ENCODE data around the gene IFT81.

DNA sequence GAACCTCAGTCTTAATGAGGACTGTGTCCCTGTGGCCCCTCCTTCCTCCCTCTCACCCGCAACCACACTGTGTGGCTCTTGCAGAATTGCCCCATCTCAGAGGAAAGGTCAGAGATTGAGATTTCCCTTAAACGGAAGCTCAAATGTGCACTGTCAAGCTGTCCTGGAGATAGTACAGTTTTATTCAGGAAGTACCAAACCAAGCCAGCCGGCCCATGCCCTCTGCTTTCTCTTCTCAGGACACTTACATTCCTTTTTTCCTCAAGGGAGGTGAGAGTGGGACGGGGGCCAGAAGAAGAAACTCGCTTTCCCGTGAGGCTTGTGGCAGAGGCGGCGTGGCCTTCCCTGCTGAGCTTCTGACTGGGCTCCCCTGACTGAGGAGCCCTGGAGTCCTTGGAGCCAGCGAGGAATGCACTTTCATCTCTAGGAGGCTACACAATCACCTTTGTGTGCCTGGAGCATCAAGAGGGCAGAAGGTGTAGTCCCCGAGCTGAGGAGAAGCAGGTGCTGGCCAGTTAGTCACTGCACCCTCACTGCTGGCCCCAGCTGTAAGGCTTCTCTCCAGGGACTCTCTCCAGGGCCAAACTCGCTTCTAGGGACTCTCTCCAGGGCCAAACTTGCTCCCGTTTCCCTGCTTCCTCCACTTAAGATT lies 132.7 kb downstream of the IFT81 start:
- TF ChIP-seq, protein P1, sequence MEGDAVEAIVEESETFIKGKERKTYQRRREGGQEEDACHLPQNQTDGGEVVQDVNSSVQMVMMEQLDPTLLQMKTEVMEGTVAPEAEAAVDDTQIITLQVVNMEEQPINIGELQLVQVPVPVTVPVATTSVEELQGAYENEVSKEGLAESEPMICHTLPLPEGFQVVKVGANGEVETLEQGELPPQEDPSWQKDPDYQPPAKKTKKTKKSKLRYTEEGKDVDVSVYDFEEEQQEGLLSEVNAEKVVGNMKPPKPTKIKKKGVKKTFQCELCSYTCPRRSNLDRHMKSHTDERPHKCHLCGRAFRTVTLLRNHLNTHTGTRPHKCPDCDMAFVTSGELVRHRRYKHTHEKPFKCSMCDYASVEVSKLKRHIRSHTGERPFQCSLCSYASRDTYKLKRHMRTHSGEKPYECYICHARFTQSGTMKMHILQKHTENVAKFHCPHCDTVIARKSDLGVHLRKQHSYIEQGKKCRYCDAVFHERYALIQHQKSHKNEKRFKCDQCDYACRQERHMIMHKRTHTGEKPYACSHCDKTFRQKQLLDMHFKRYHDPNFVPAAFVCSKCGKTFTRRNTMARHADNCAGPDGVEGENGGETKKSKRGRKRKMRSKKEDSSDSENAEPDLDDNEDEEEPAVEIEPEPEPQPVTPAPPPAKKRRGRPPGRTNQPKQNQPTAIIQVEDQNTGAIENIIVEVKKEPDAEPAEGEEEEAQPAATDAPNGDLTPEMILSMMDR (IDR thresholded peaks at IDR 0.05) = no peak
- no peak for TF ChIP-seq POLR2A (IDR thresholded peaks at IDR 0.05)
